Measurements from ENCODE around the gene ZNF862. TPM values are rescaled to one million over a fixed set of nuclear protein-coding genes. Genes with fewer than 3 reads are reported as not detected.

The ZNF862 gene
- total RNA-seq, 1 experiment from 2014 or later: 3.6 TPM

DNA sequence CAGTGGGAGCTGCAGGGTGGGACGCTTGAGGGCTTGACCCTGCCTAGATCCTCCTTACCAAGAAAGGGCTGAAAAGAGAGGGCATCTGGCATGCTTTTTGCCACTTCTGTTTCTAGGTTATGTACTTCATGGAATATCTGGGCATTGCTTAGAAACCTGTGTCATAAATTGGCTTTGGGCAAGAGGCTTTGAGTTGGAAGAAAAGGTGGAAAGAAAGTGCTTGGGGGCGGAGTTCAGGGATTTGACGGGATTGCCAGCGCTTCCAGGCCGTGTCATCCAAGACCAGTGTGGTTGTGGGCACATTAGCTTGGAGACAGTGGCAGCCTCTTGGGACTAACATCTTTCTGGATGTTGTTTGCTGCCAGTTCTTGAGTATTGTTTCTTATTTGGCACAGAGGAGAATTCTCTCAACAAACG lies 825 bp downstream of the ZNF862 start (continued):
- TF ChIP-seq, protein P1, sequence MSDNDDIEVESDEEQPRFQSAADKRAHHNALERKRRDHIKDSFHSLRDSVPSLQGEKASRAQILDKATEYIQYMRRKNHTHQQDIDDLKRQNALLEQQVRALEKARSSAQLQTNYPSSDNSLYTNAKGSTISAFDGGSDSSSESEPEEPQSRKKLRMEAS (CRISPR knock-in tag; IDR thresholded peaks at IDR 0.05): no peak
- TF ChIP-seq ZNF263 (CRISPR knock-in tag; IDR thresholded peaks at IDR 0.05; ENCODE audit: low read depth) (no peak), NFATC4 (CRISPR knock-in tag; IDR thresholded peaks at IDR 0.05) (no peak), GRHL2 (CRISPR knock-in tag; IDR thresholded peaks at IDR 0.05; ENCODE audit: insufficient replicate concordance, severe bottlenecking) (no peak), ZNF423 (CRISPR knock-in tag; IDR thresholded peaks at IDR 0.05) (no peak)
- TF ChIP-seq, protein P2, sequence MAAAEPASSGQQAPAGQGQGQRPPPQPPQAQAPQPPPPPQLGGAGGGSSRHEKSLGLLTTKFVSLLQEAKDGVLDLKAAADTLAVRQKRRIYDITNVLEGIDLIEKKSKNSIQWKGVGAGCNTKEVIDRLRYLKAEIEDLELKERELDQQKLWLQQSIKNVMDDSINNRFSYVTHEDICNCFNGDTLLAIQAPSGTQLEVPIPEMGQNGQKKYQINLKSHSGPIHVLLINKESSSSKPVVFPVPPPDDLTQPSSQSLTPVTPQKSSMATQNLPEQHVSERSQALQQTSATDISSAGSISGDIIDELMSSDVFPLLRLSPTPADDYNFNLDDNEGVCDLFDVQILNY (CRISPR knock-in tag; IDR thresholded peaks at IDR 0.05): no peak
- TF ChIP-seq, protein P3, sequence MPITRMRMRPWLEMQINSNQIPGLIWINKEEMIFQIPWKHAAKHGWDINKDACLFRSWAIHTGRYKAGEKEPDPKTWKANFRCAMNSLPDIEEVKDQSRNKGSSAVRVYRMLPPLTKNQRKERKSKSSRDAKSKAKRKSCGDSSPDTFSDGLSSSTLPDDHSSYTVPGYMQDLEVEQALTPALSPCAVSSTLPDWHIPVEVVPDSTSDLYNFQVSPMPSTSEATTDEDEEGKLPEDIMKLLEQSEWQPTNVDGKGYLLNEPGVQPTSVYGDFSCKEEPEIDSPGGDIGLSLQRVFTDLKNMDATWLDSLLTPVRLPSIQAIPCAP (CRISPR knock-in tag; IDR thresholded peaks at IDR 0.05): no peak
- TF ChIP-seq, protein P4, sequence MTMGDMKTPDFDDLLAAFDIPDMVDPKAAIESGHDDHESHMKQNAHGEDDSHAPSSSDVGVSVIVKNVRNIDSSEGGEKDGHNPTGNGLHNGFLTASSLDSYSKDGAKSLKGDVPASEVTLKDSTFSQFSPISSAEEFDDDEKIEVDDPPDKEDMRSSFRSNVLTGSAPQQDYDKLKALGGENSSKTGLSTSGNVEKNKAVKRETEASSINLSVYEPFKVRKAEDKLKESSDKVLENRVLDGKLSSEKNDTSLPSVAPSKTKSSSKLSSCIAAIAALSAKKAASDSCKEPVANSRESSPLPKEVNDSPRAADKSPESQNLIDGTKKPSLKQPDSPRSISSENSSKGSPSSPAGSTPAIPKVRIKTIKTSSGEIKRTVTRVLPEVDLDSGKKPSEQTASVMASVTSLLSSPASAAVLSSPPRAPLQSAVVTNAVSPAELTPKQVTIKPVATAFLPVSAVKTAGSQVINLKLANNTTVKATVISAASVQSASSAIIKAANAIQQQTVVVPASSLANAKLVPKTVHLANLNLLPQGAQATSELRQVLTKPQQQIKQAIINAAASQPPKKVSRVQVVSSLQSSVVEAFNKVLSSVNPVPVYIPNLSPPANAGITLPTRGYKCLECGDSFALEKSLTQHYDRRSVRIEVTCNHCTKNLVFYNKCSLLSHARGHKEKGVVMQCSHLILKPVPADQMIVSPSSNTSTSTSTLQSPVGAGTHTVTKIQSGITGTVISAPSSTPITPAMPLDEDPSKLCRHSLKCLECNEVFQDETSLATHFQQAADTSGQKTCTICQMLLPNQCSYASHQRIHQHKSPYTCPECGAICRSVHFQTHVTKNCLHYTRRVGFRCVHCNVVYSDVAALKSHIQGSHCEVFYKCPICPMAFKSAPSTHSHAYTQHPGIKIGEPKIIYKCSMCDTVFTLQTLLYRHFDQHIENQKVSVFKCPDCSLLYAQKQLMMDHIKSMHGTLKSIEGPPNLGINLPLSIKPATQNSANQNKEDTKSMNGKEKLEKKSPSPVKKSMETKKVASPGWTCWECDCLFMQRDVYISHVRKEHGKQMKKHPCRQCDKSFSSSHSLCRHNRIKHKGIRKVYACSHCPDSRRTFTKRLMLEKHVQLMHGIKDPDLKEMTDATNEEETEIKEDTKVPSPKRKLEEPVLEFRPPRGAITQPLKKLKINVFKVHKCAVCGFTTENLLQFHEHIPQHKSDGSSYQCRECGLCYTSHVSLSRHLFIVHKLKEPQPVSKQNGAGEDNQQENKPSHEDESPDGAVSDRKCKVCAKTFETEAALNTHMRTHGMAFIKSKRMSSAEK (CRISPR knock-in tag; IDR thresholded peaks at IDR 0.05; ENCODE audit: borderline replicate concordance): no peak

DNA sequence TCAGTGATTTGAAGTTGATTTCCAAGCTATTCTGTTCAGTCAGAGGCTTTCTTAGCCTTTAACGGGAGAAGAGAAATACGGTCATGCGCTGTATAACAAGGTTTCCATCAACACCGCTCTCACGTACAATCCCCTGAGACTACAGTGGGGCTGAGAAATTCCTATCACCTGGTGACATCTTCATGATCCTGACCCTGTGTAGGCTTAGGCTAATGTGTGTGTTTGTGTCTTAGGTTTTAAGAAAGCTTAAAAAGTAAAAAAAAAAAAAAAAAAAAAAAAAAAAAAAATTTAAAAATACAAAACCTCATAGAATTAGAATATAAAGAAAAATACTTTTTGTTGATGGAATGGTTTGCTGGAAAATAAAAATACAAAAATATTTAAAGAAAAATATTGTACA lies 1.8 kb downstream of the ZNF862 start:
- POLR2A ChIA-PET: interaction anchor here (0.7 kb wide), 1 partner anchor 15 kb away, joined by 3 read pairs; no protein-coding TSS in a partner anchor
- peak overlapping the region; percentile 78; the same call in 1 of the 2 replicates for H3K4me3 Mint-ChIP-seq
- ATAC-seq: no peak
- TF ChIP-seq TEAD4 (CRISPR knock-in tag; IDR thresholded peaks at IDR 0.05) (no peak), ZNF232 (CRISPR knock-in tag; IDR thresholded peaks at IDR 0.05) (no peak), SOX15 (CRISPR knock-in tag; IDR thresholded peaks at IDR 0.05) (no peak), ESRRA (CRISPR knock-in tag; IDR thresholded peaks at IDR 0.05; ENCODE audit: borderline replicate concordance) (no peak), ETV6 (CRISPR knock-in tag; IDR thresholded peaks at IDR 0.05) (no peak), ZNF138 (CRISPR knock-in tag; conservative IDR thresholded peaks at IDR 0.05) (no peak), ZNF671 (CRISPR knock-in tag; IDR thresholded peaks at IDR 0.05) (no peak), NFYB (CRISPR knock-in tag; conservative IDR thresholded peaks at IDR 0.05; ENCODE audit: low read depth) (no peak), EMX1 (CRISPR knock-in tag; IDR thresholded peaks at IDR 0.05) (no peak)
- TF ChIP-seq, protein P1 (CRISPR knock-in tag; IDR thresholded peaks at IDR 0.05): no peak
- TF ChIP-seq, protein P5, sequence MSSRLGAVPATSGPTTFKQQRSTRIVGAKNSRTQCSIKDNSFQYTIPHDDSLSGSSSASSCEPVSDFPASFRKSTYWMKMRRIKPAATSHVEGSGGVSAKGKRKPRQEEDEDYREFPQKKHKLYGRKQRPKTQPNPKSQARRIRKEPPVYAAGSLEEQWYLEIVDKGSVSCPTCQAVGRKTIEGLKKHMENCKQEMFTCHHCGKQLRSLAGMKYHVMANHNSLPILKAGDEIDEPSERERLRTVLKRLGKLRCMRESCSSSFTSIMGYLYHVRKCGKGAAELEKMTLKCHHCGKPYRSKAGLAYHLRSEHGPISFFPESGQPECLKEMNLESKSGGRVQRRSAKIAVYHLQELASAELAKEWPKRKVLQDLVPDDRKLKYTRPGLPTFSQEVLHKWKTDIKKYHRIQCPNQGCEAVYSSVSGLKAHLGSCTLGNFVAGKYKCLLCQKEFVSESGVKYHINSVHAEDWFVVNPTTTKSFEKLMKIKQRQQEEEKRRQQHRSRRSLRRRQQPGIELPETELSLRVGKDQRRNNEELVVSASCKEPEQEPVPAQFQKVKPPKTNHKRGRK (CRISPR knock-in tag; IDR thresholded peaks at IDR 0.05; ENCODE audit: borderline replicate concordance): no peak
- TF ChIP-seq, protein P6, sequence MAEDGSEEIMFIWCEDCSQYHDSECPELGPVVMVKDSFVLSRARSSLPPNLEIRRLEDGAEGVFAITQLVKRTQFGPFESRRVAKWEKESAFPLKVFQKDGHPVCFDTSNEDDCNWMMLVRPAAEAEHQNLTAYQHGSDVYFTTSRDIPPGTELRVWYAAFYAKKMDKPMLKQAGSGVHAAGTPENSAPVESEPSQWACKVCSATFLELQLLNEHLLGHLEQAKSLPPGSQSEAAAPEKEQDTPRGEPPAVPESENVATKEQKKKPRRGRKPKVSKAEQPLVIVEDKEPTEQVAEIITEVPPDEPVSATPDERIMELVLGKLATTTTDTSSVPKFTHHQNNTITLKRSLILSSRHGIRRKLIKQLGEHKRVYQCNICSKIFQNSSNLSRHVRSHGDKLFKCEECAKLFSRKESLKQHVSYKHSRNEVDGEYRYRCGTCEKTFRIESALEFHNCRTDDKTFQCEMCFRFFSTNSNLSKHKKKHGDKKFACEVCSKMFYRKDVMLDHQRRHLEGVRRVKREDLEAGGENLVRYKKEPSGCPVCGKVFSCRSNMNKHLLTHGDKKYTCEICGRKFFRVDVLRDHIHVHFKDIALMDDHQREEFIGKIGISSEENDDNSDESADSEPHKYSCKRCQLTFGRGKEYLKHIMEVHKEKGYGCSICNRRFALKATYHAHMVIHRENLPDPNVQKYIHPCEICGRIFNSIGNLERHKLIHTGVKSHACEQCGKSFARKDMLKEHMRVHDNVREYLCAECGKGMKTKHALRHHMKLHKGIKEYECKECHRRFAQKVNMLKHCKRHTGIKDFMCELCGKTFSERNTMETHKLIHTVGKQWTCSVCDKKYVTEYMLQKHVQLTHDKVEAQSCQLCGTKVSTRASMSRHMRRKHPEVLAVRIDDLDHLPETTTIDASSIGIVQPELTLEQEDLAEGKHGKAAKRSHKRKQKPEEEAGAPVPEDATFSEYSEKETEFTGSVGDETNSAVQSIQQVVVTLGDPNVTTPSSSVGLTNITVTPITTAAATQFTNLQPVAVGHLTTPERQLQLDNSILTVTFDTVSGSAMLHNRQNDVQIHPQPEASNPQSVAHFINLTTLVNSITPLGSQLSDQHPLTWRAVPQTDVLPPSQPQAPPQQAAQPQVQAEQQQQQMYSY (CRISPR knock-in tag; IDR thresholded peaks at IDR 0.05): no peak
- TF ChIP-seq, protein P7, sequence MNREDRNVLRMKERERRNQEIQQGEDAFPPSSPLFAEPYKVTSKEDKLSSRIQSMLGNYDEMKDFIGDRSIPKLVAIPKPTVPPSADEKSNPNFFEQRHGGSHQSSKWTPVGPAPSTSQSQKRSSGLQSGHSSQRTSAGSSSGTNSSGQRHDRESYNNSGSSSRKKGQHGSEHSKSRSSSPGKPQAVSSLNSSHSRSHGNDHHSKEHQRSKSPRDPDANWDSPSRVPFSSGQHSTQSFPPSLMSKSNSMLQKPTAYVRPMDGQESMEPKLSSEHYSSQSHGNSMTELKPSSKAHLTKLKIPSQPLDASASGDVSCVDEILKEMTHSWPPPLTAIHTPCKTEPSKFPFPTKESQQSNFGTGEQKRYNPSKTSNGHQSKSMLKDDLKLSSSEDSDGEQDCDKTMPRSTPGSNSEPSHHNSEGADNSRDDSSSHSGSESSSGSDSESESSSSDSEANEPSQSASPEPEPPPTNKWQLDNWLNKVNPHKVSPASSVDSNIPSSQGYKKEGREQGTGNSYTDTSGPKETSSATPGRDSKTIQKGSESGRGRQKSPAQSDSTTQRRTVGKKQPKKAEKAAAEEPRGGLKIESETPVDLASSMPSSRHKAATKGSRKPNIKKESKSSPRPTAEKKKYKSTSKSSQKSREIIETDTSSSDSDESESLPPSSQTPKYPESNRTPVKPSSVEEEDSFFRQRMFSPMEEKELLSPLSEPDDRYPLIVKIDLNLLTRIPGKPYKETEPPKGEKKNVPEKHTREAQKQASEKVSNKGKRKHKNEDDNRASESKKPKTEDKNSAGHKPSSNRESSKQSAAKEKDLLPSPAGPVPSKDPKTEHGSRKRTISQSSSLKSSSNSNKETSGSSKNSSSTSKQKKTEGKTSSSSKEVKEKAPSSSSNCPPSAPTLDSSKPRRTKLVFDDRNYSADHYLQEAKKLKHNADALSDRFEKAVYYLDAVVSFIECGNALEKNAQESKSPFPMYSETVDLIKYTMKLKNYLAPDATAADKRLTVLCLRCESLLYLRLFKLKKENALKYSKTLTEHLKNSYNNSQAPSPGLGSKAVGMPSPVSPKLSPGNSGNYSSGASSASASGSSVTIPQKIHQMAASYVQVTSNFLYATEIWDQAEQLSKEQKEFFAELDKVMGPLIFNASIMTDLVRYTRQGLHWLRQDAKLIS (CRISPR knock-in tag; IDR thresholded peaks at IDR 0.05; ENCODE audit: borderline replicate concordance): no peak

More for the DNA sequence above, 1.8 kb downstream of the ZNF862 start:
- Mint-ChIP-seq H3K4me1 (peaks cover 13% of the 10 kb centered on the region), H3K27ac (no peak overlapping the region), H3K9me3 (no peaks in the 10 kb centered on the region), H3K36me3 (no peaks in the 10 kb centered on the region), H3K27me3 (ENCODE audit: low read depth) (peaks cover 27% of the 10 kb centered on the region)
- no peak for DNase-seq (ENCODE audit: low spot score)
- CTCF ChIA-PET: interaction anchor here (1.0 to 3.1 kb wide), 5 partner anchors 10 to 92 kb away, joined by 3 to 46 read pairs (median 24); no protein-coding TSS in a partner anchor
